T-helper 2 cell (primary cell): ENCODE results near the gene LRR1.
"Not testable (repeated sequence)": the region's sequence is repeated elsewhere in the genome, so short reads cannot be mapped to it uniquely, and the experiment has no call there.

ENCODE experiments used
- DNase-seq, 5 experiments: peaks; one replicate each; pipeline versions ENCODE4 v3.0.0 to v3.0.0-alpha.2; 2012 to 2022

Gene LRR1

GRCh38 chr14:49633640-49634546 lies 35.2 kb downstream of the LRR1 start:
- DNase-seq = peak; percentile 85 to 97 (median 93)

DNA sequence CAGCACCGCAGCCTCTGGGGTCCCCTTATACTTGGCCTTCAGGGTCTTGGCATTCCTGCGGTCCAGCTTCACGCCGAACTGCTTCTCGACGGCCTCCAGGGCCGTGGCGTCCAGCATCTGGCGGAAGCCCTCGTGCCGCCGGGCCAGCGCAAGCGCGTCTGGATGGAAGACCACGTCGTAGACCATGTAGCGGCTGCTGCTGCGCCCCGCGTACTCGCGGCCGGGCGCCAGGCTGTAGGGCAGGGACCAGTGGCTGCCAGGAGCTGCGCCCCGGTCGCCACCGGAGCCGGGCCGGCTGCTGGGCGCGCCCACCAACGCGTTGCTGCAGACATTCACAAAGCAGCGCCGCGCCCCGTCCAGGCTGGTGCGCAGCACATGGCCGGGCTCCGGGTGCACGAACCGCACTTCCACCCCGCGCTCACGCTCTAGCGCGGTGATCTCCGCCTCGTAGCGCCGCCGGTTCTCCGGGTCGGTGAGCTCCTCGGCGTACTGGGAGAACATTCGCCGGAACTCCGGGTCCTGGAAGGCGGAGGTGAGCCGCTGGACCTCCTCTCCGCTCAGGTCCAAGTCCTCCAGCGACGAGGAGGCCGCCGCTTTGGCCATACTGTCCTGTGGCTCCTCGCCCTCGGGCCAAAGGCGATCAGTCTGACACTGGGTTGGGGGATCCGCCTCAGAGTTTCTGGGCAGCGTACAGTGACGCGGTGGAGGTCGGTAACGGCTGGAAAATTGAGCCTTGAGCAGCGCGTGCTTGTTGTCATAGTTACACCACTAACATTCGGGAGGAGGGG lies 36.0 kb downstream of the LRR1 start, which contains the start of gene DNAAF2:
DNAAF2 (minus strand) TSS at position 698 of the 788 bp plus-strand sequence; CDS start at position 603, 95 bp downstream.
- peak; percentile 35 to 80 (median 57) for DNase-seq

DNA sequence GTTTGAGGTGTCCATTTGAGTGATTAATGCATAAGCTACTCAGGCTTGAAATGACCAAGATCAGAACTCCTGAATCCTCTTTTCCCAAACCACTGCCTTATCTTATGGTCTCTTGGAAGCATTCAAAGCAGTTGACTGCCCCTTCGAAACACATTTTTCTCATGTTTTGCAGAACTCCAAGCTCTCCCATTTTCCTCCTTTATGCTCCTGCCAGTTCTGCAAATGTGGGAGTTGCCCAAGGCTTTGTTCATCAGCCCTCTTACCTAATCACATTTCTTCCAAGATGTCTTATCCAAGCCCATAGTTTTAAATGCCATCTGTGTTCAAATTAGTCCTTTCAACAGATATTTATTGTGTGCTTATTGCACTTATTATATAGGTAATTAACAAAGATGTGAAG lies 38.1 kb downstream of the LRR1 start:
- no peak for DNase-seq

DNA sequence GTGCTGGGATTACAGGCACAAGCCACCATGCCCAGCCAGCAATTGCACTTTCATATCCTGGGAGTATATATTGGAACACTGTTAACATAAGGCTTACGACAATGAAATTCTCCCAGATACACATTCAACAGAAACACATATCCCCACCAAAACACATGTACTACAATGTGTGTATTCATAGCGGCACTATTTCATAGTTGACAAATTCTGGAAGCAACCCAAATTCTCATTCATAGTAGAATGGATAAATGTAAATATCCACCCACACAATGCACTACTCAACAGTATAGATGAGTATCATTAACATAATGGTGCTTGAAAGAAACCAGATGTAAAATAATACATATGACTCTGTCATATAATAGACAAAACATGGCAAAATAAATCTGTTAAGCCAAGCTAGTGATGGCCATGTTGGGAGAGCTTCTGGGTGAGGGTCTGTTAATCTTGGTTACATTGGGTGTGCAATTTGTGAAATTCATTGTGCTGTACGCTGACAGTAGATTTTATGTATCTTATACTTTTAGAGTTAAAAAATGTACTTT lies 38.9 kb downstream of the LRR1 start:
- no peak for DNase-seq

DNA sequence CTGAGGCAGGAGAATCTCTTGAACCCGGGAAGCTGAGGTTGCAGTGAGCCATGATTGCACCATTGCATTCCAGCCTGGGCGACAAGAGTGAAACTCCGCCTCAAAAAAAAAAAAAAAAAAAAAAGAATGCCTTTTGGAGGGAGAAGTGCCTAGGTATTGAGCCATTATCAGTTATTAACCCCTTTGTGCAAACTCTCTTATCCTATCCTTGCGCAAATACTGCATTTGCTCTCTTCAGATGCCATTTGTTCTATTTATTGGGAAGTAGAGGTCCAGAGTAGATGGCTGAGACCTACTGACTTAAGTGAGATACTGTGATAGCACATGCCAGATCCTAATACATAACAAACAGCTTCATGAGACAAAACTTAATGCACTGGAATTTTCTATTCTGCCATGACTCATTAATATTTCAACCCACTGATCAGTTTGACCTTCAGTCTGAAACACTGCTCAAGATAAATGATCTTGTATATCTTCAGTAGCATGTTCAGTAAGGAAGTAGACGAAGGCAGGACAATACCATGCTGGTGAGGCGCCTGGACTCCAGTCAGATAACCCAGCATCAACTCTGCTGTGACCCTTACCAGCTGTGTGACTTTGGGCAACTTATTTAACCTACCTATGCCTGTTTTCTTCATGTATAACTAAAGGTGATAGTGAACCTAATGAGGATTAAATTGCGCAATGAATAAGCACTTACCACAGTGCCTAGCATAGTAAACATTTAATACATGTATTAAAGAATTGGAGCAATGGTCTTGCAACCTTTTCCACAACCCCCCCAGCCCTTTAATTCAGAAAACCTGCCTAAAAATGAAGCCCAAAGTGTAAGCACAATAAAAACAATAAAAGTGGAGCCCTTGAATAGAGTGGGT lies 42.0 kb downstream of the LRR1 start:
- no peak for DNase-seq

DNA sequence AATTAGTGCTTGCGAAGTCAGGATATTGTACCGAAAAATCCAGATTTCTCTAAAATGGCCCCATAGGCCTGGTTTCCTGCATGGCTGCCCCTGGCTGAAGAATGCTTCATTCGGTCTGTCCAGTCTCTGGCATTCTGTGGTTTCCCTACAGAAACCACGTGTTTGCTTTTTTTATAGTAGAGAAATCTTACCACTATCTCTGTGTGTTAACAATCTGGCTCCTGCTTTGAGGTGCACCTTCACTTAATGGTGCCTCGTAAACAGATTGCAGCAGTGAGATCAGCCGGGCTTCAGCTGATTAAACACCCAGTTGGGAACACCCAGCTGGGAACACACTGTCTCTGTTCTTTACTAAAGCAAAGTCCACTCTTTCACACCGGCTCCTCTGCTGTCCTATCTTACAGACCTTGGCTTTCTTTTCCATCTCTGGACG lies 43.0 kb downstream of the LRR1 start:
- DNase-seq = no peak

- no peak for DNase-seq
These were observed 43.4 kb downstream of the LRR1 start for GRCh38 chr14:49642163-49642562.

- no peak for DNase-seq
These were observed 54.8 kb downstream of the LRR1 start for GRCh38 chr14:49653508-49653907.

GRCh38 chr14:49654511-49654910 lies 55.8 kb downstream of the LRR1 start:
- DNase-seq = no peak

GRCh38 chr14:49657500-49657899 lies 58.8 kb downstream of the LRR1 start:
- DNase-seq = not testable (repeated sequence)

DNA sequence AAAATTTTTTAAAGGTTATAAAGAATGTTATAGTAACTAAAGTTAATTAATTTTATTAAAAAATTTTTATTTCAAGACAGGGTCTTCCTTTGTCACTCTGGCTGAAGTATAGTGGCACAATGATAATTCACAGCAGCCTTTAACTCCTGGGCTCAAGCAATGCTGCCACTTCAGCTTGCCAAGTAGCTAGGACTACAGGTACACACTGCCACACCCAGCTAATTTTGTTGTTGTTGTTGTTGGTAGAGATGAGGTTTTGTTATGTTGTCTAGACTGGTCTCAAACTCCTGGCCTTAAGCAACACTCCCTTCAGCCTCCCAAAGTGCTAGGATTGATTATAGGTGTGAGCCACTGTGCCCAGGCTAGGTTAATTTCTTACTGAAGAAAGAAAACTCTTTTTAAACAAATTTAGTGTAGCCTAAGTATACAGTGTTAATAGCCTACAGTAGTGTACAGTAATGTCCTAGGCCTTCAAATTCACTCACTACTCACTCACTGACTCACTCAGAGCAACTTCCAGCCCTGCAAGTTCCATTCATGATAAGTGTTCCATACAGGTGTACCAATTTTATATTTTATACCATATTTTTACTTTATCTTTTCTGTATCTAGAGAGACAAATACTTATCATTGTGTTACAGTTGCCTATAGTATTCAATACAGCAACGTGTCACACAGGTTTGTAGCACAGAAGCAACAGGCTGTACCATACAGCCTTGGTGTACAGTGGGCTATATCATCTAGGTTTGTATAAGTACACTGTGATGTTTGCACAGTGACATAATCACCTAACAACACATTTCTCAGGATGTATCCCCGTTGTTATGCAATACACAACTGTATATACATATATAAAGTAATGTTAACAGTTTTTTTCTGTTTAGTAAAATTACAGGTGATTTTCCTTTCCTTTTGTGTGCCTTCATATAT lies 61.1 kb downstream of the LRR1 start:
- DNase-seq = no peak
